OCI-LY3 (cell line): ENCODE results near the gene ERAS.

Experiments used
- H2AFZ ChIP-seq: fragments of 200-600, 300-600 bp; shearing (Covaris generic); 2 replicates; pipeline ENCODE4 v1.6.0; 2014; ENCODE audit warnings: antibody characterized with exemption, low read depth, low read length
- H3K27ac ChIP-seq: fragments of 200-600, 300-600 bp; sonication (generic); 2 replicates; pipeline ENCODE4 v1.5.1; 2014; ENCODE audit warnings: mild to moderate bottlenecking, low read length, moderate library complexity, mixed read lengths
- H3K27me3 ChIP-seq: fragments of 200-600, 300-600 bp; sonication (generic); 2 replicates; pipeline ENCODE4 v1.6.1; 2014; ENCODE audit warnings: low read depth, low read length, mixed read lengths
- H3K36me3 ChIP-seq: fragments of 200-600, 300-600 bp; sonication (generic); replicated peaks from 2 replicates; pipeline ENCODE3; 2014; ENCODE audit warnings: low read depth, low read length, mixed read lengths
- H3K4me1 ChIP-seq: fragments of 300-600, 200-600 bp; sonication (generic); 2 replicates; pipeline ENCODE4 v1.6.1; 2014; ENCODE audit warnings: low read length, mixed read lengths
- H3K4me2 ChIP-seq: fragments of 200-600, 300-600 bp; sonication (generic); 2 replicates; pipeline ENCODE4 v1.6.1; 2014; ENCODE audit warnings: low read length, mixed read lengths
- H3K4me3 ChIP-seq: fragments of 300-600, 200-600 bp; sonication (generic); 2 replicates; pipeline ENCODE4 v1.5.1; 2014; ENCODE audit warnings: antibody characterized with exemption, mild to moderate bottlenecking, low read length, moderate library complexity
- H3K79me2 ChIP-seq: fragments of 300-600, 200-600 bp; shearing (Covaris generic); 2 replicates; pipeline ENCODE4 v1.6.1; 2014; ENCODE audit warnings: mild to moderate bottlenecking, low read length, mixed read lengths
- H3K9ac ChIP-seq: fragments of 300-600, 200-600 bp; shearing (Covaris generic); 2 replicates; pipeline ENCODE4 v1.6.0; 2014; ENCODE audit warnings: mild to moderate bottlenecking, low read length, moderate library complexity
- H3K9me3 ChIP-seq: fragments of 200-600, 300-600 bp; shearing (Covaris generic); 2 replicates; pipeline ENCODE4 v1.6.1; 2014; ENCODE audit warnings: low read length, mixed read lengths; ENCODE audit not compliant: insufficient read depth
- H4K20me1 ChIP-seq: fragments of 200-600, 300-600 bp; sonication (generic); 2 replicates; pipeline ENCODE4 v1.6.1; 2016; ENCODE audit warnings: low read length, mixed read lengths; ENCODE audit not compliant: insufficient read depth
- EZH2phosphoT487 ChIP-seq: fragments of 200-600 bp; shearing (Covaris generic); IDR thresholded peaks from 2 replicates; pipeline ENCODE4 v1.6.1; 2018; ENCODE audit warnings: antibody characterized with exemption, mixed run types, low read depth
- TF ChIP-seq, protein P1 (sequence below): fragments of 200-600, 300-600 bp; sonication (generic); IDR thresholded peaks from 2 replicates; pipeline ENCODE4 v1.5.1; 2014; ENCODE audit warnings: antibody characterized with exemption, low read length, low read depth

The ERAS gene

DNA sequence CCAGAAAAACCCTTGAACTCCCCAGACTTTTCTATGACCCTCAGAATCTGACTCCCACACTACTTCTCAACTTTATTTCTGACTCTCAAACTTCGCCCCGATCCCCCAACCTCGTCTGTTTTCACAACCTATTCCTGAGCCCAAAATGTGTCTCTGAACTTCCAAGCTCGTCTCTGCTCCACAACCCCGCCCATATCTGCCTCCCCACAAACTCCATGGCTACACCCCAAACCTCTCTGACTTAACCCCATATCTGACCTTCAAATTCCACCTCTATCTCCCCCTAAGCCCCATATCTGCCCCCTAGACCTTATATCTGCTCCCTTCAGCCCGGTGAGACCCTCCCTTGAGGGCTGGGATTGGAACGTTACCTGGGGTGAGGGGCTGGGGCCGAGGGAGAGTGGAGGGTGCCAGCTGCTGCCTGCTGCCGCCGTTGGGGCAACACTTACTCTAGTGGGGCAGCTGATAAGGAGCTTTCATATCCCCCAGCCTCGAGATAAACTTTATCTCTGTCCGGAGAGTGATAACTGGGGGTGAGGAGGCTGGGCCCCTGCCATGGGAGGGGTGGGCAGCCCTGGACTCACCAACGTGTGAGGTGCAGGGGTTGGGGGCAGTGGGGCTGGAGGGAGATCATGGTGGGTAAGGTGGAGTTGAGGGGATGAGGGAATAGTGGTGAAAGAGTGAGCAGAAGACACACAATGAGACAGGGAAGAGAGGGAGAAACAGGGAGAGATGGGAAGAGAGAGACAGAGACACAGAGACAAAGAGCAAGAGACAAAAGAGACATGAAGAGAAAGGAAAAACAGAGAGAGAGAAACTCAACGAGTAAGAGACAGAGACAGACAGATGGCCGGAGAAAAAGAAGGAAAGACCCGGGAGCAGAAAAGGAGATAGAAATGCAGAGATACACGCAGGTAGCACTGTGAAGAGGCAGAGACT is 38.5 kb upstream of the ERAS start:
- H3K27me3 ChIP-seq: no peaks in the 10 kb centered on the region

DNA sequence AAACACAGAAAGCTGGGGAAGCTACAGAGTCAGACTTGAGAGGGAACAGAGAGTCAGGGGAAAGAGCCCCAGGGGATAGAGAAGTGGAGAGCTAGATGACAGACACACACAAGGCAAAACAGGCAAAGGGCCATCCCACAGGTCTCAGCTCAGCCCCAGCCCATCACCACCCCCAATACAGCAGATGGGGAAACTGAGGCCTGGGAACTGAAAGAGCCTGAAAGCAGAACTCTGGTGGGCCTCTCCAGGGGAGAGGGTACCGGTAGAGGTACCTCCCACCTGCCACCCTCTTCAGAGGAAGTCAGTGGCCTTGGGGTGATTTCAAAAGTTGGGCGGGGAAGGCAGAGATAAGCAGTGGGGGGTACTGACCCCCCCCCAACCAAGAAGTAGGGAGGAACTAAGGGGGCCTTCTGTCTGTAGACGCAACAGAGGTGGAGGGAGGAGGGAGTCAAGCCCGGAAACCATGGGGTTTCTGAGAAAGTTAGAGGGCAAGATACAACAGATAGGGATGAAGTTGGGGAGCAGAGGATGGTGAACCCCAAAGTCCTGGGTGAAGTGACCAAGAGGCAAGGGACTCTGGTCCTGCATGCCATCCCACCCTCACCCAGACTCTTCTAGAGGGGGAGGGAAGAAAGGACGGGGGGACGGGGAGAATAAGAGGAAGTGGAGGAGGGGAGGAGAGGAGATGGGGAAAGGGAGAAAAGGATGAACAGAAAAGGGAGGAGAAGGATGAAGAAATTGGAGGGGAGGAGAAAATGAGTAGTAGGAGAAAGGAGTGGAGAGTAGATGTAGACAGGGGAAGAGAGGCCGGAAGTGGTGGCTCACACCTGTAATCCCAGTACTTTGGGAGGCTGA is 36.7 kb upstream of the ERAS start:
- H3K27me3 ChIP-seq: no peaks in the 10 kb centered on the region
- H3K36me3 ChIP-seq: no peaks in the 10 kb centered on the region
- TF ChIP-seq EZH2phosphoT487: no peak
- TF ChIP-seq, protein P1, sequence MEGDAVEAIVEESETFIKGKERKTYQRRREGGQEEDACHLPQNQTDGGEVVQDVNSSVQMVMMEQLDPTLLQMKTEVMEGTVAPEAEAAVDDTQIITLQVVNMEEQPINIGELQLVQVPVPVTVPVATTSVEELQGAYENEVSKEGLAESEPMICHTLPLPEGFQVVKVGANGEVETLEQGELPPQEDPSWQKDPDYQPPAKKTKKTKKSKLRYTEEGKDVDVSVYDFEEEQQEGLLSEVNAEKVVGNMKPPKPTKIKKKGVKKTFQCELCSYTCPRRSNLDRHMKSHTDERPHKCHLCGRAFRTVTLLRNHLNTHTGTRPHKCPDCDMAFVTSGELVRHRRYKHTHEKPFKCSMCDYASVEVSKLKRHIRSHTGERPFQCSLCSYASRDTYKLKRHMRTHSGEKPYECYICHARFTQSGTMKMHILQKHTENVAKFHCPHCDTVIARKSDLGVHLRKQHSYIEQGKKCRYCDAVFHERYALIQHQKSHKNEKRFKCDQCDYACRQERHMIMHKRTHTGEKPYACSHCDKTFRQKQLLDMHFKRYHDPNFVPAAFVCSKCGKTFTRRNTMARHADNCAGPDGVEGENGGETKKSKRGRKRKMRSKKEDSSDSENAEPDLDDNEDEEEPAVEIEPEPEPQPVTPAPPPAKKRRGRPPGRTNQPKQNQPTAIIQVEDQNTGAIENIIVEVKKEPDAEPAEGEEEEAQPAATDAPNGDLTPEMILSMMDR: no peak
- no peak overlapping the region for H3K27ac ChIP-seq
- H3K9ac ChIP-seq: no peak overlapping the region
- H3K4me1 ChIP-seq: no peaks in the 10 kb centered on the region
- no peak overlapping the region for H3K4me2 ChIP-seq
- no peaks in the 10 kb centered on the region for H3K9me3 ChIP-seq
- no peaks in the 10 kb centered on the region for H4K20me1 ChIP-seq
- no peaks in the 10 kb centered on the region for H3K79me2 ChIP-seq
- H3K4me3 ChIP-seq: no peak overlapping the region
- no peak overlapping the region for H2AFZ ChIP-seq

More for the DNA sequence above, 38.5 kb upstream of the ERAS start:
- H2AFZ ChIP-seq: no peak overlapping the region
- H3K27ac ChIP-seq: no peak overlapping the region
- H3K79me2 ChIP-seq: no peaks in the 10 kb centered on the region
- no peaks in the 10 kb centered on the region for H3K4me1 ChIP-seq
- no peaks in the 10 kb centered on the region for H3K36me3 ChIP-seq
- TF ChIP-seq EZH2phosphoT487: no peak
- TF ChIP-seq, protein P1: no peak
- H3K4me2 ChIP-seq: no peak overlapping the region
- no peak overlapping the region for H3K9ac ChIP-seq
- H3K9me3 ChIP-seq: no peaks in the 10 kb centered on the region
- H4K20me1 ChIP-seq: no peaks in the 10 kb centered on the region
- H3K4me3 ChIP-seq: no peak overlapping the region

DNA sequence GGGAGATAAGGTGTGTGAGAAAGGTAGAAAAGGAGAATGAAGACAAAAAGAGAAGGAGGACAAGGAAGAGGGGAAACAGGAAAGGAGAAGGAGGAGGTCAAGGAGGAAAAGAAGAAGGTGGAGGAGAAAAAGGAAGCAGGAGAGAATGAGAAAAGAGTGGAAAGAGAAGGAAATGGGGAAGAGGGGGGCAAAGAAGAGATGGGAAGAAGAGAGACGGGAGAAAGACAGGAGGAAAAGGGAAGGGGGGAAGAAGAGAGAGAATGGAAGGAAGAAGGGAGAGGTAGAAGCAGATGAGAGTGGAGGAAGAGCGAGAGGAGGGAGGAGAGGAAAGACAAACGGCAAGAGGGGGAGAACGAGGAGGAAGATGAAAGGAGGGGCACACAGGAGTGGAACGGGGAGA is 35.8 kb upstream of the ERAS start:
- Histone ChIP-seq H3K4me2 (no peak overlapping the region), H3K27ac (no peak overlapping the region), H3K4me3 (no peak overlapping the region), H2AFZ (no peak overlapping the region), H3K36me3 (no peaks in the 10 kb centered on the region), H3K4me1 (no peaks in the 10 kb centered on the region), H3K9me3 (no peaks in the 10 kb centered on the region), H4K20me1 (no peaks in the 10 kb centered on the region), H3K9ac (no peak overlapping the region), H3K79me2 (no peaks in the 10 kb centered on the region), H3K27me3 (no peaks in the 10 kb centered on the region)
- TF ChIP-seq EZH2phosphoT487: no peak
- TF ChIP-seq, protein P1: no peak
